ENCODE data around the gene DNAH6. TPM values are rescaled to one million over a fixed set of nuclear protein-coding genes. Genes with fewer than 3 reads are reported as not detected.

The DNAH6 gene
- total RNA-seq, result under 0.01 and 0.13 TPM in 2 replicates

DNA sequence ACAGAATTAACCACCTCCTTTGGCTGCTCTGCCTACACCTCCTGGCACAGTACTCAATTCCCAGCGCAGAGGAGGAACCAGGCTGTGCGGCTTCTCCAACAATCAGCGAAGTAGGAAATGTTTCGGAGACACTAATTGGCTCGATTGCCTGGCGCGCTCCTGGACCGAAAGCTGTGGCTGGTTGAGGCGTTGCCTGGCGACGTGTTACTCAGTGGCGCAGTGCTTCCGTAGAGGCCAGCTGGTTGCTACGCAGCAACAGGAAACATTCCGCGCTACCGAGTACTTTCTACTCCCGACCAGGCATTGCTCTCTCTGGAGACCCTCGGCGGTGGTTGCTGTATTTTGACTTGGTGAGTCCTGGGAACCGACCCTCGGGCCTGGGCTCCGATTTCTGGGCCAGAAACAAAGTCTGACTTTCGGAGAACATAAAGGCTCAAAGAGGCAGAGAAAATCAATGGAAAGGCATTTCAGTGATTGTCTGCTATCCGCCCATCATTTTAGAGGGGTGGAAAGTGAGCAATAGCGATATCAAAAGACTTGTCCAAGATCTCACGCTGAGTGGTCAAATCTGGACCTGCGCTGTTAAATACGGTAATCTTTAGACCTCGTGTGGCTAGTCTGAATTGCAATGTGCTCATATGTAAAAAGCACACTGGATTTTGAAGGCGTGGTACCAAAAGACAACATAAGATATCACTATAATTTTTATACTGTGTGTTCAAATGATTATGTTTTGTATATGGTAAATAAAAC, at the start of gene DNAH6:
TSS of gene DNAH6 (plus strand) at position 265 of the 753 bp plus-strand sequence. CDS start 1,329 bp downstream, outside the sequence.

Other genes with a start within 250 kb of the DNAH6 start
- 41.0 and 43.9 TPM in 2 replicates for gene SUCLG1, start 57.2 kb upstream of the DNAH6 start, total RNA-seq